K562 (cell line): Measurements from ENCODE around the gene AAGAB. TPM values are rescaled to one million over a fixed set of nuclear protein-coding genes. Genes with fewer than 3 reads are reported as not detected.

Experiments used
- CHD4 ChIP-seq: fragments of 200-600 bp; sonication (generic); IDR thresholded peaks from 3 replicates; pipeline ENCODE4 v1.6.1; 2012; ENCODE audit warnings: low read depth, mild to moderate bottlenecking, mixed read lengths, low read length, inconsistent platforms; ENCODE audit not compliant: insufficient read depth, insufficient replicate concordance, poor library complexity, severe bottlenecking
- HDAC8 ChIP-seq: fragments of 450-650 bp; IDR thresholded peaks from 2 replicates; pipeline ENCODE4 v1.6.1; 2016; ENCODE audit warnings: mild to moderate bottlenecking, missing genetic modification characterization, moderate library complexity, missing compliant biosample characterization
- LEF1 ChIP-seq: fragments of 450-650 bp; IDR thresholded peaks from 2 replicates; pipeline ENCODE4 v1.6.1; 2016; ENCODE audit warnings: mild to moderate bottlenecking
- MEF2D ChIP-seq: conservative IDR thresholded peaks from 2 replicates; pipeline ENCODE4 v1.6.1; 2016; ENCODE audit warnings: low read depth, missing genetic modification characterization, missing compliant biosample characterization
- SP2 ChIP-seq: IDR thresholded peaks from 2 replicates; pipeline ENCODE4 v1.6.1; 2011; ENCODE audit warnings: mild to moderate bottlenecking, low read depth, low read length, moderate library complexity; ENCODE audit not compliant: poor library complexity, severe bottlenecking; ENCODE audit errors: extremely low read depth
- ZNF318 ChIP-seq, 2 experiments: fragments of 450-650 bp; IDR thresholded peaks; 2 replicates each; pipeline ENCODE4 v1.6.1; 2016; ENCODE audit warnings: mild to moderate bottlenecking in 2 of 2, borderline replicate concordance in 1 of 2, low read depth in 1 of 2, moderate library complexity in 1 of 2
- ZNF780A ChIP-seq: fragments of 250-450 bp; sonication (Bioruptor Pico); IDR thresholded peaks from 2 replicates; pipeline ENCODE4 v1.5.0; 2021; ENCODE audit warnings: mild to moderate bottlenecking
- ZZZ3 ChIP-seq: fragments of 450-650 bp; IDR thresholded peaks from 2 replicates; pipeline ENCODE4 v1.6.1; 2016; ENCODE audit warnings: antibody characterized with exemption, mild to moderate bottlenecking, moderate library complexity
- polyA plus RNA-seq, 8 experiments: library from polyadenylated mRNA; depleted of rRNA in 4 of 8; stranded (reverse) in 5 of 8; unstranded in 3 of 8; fragments of >200 nt; fragmentation: Nextera tagmentation in 2 of 8; fragmentation: Illumina TruSeq in 1 of 8; extraction: Ambion mirVana in 2 of 8; extraction: Trizol in 1 of 8; gene quantifications; 2 replicates each; pipeline versions ENCODE4 v1.2.1 to v1.2.3, GENCODE V29; 2011 to 2014; ENCODE audit warnings: inconsistent platforms in 1 of 8, missing spikeins in 1 of 8
- total RNA-seq, 7 experiments: library from RNA; depleted of rRNA in 6 of 7; stranded (reverse); fragments of >200 nt in 6 of 7; fragmentation: Illumina TruSeq in 2 of 7; extraction: Trizol in 2 of 7; gene quantifications; 2 replicates each; pipeline versions ENCODE4 v1.2.1 to v1.2.3, GENCODE V29; 2011 to 2021; ENCODE audit warnings: low replicate concordance in 1 of 7

Gene AAGAB
- total and polyA plus RNA-seq, 9 of the 15 experiments (the other 6 are each of a cell fraction or from before 2014, with no cell fraction given) = 17.8 to 109 (median 58.3) TPM

GRCh38 chr15:67176195-67176971 is 78.1 kb downstream of the AAGAB start (continued):
- TF ChIP-seq ZNF318 (IDR thresholded peaks at IDR 0.05; ENCODE audit: borderline replicate concordance in 1 of 2, low read depth in 1 of 2) (no peak), CHD4 (no peak), LEF1 (no peak), HDAC8 (tag) (no peak), SP2 (no peak), MEF2D (tag) (no peak), ZNF780A (CRISPR knock-in tag) (no peak), ZZZ3 (no peak)
